Gastroesophageal sphincter (tissue), 4 donors: ENCODE measurements around the gene MIER2. TPM values are rescaled to one million over a fixed set of nuclear protein-coding genes. Genes with fewer than 3 reads are reported as not detected.

Source experiments
- ATAC-seq: fragments of 150-250 bp; one replicate; pipeline ENCODE4 v1.9.1; 2016; ENCODE audit warnings: mild to moderate bottlenecking, moderate library complexity
- H3K27ac ChIP-seq, 4 donors: fragments of 200-600 bp; sonication (generic) in 3 of 4; 1 replicate in 3 of 4; 2 replicates in 1 of 4; pipeline ENCODE4 v1.5.1; 2016 to 2019
- H3K27me3 ChIP-seq: fragments of 200-600 bp; sonication (generic); one replicate; pipeline ENCODE4 v1.5.1; 2019
- H3K36me3 ChIP-seq, 2 donors: fragments of 200-600 bp; sonication (generic); one replicate each; pipeline ENCODE4 v1.5.1; 2019; ENCODE audit warnings: control low read depth in 1 of 2
- H3K4me1 ChIP-seq, 3 donors: fragments of 200-600 bp; sonication (generic); 1 replicate in 2 of 3; 2 replicates in 1 of 3; pipeline ENCODE4 v1.5.1; 2016 to 2019; ENCODE audit warnings: control low read depth in 2 of 3
- H3K4me3 ChIP-seq, 2 donors: fragments of 200-600 bp; sonication (generic); one replicate each; pipeline ENCODE4 v1.5.1; 2019; ENCODE audit warnings: mild to moderate bottlenecking in 1 of 2, moderate library complexity in 1 of 2
- H3K9me3 ChIP-seq, 3 donors: fragments of 200-600 bp; sonication (generic); one replicate each; pipeline ENCODE4 v1.5.1; 2017 to 2019; ENCODE audit warnings: control low read depth in 2 of 3
- EP300 ChIP-seq: sonication (generic); formaldehyde crosslinking; IDR thresholded peaks from one replicate; pipeline ENCODE4 v1.6.1; 2017; ENCODE audit warnings: antibody characterized with exemption, mild to moderate bottlenecking
- POLR2A ChIP-seq, 2 donors: fragments of 450-650 bp; IDR thresholded peaks; one replicate each; pipeline ENCODE4 v1.6.1; 2017; ENCODE audit warnings: antibody characterized with exemption in 2 of 2, mild to moderate bottlenecking in 2 of 2, moderate library complexity in 1 of 2
- POLR2AphosphoS5 ChIP-seq: sonication (generic); formaldehyde crosslinking; IDR thresholded peaks from one replicate; pipeline ENCODE4 v1.6.1; 2017; ENCODE audit warnings: antibody characterized with exemption
- WGBS, 2 donors: methylation state at CpG; one replicate each; pipeline ENCODE4 v1.1.5; 2018; ENCODE audit warnings: low coverage in 1 of 2; 5-methylcytosine and 5-hydroxymethylcytosine counted together
- total RNA-seq, 4 donors: library from RNA; depleted of rRNA; stranded (reverse); fragments of >200 nt; gene quantifications; one replicate each; pipeline ENCODE4 v1.1.0, GENCODE V29; 2016
- TF ChIP-seq, protein P1 (sequence below), 4 experiments: fragments of 200-600 bp in 2 of 4; fragments of 450-650 bp in 2 of 4; sonication (generic) in 1 of 4; IDR thresholded peaks; one replicate each; pipeline ENCODE4 v1.5.1; 2017 to 2019; ENCODE audit warnings: antibody characterized with exemption in 4 of 4, mild to moderate bottlenecking in 2 of 4, moderate library complexity in 2 of 4

The MIER2 gene
- total RNA-seq, 4 donors from 2014 or later: 8.3 to 24.0 (median 20.1) TPM

GRCh38 chr19:291006-291521 is 53.5 kb downstream of the MIER2 start, which contains the start of gene PLPP2:
Gene PLPP2 (minus strand): TSS chr19:291403. CDS start chr19:291336, 67 bp downstream.
- no CpG with 5 or more reads among the region's 60 CpGs for WGBS, 2 donors
- Histone ChIP-seq H3K4me1 (peaks cover 0 to 54% (median 18%) of the 10 kb centered on the region in 3 donors), H3K27me3 (peaks cover 56% of the 10 kb centered on the region), H3K36me3 (no peaks in the 10 kb centered on the region), H3K27ac (peak within 1 kb of the TSS in 3 of 4 donors; percentile 57 to 75 (median 65)), H3K4me3 (peak within 1 kb of the TSS in 1 of 2 donors; percentile 48), H3K9me3 (no peaks in the 10 kb centered on the region)
- no peak for TF ChIP-seq POLR2AphosphoS5
- TF ChIP-seq EP300: no peak
- TF ChIP-seq POLR2A (IDR thresholded peaks at IDR 0.05): no peak
- TF ChIP-seq, protein P1, sequence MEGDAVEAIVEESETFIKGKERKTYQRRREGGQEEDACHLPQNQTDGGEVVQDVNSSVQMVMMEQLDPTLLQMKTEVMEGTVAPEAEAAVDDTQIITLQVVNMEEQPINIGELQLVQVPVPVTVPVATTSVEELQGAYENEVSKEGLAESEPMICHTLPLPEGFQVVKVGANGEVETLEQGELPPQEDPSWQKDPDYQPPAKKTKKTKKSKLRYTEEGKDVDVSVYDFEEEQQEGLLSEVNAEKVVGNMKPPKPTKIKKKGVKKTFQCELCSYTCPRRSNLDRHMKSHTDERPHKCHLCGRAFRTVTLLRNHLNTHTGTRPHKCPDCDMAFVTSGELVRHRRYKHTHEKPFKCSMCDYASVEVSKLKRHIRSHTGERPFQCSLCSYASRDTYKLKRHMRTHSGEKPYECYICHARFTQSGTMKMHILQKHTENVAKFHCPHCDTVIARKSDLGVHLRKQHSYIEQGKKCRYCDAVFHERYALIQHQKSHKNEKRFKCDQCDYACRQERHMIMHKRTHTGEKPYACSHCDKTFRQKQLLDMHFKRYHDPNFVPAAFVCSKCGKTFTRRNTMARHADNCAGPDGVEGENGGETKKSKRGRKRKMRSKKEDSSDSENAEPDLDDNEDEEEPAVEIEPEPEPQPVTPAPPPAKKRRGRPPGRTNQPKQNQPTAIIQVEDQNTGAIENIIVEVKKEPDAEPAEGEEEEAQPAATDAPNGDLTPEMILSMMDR (IDR thresholded peaks at IDR 0.05): no peak
- ATAC-seq: no peak

DNA sequence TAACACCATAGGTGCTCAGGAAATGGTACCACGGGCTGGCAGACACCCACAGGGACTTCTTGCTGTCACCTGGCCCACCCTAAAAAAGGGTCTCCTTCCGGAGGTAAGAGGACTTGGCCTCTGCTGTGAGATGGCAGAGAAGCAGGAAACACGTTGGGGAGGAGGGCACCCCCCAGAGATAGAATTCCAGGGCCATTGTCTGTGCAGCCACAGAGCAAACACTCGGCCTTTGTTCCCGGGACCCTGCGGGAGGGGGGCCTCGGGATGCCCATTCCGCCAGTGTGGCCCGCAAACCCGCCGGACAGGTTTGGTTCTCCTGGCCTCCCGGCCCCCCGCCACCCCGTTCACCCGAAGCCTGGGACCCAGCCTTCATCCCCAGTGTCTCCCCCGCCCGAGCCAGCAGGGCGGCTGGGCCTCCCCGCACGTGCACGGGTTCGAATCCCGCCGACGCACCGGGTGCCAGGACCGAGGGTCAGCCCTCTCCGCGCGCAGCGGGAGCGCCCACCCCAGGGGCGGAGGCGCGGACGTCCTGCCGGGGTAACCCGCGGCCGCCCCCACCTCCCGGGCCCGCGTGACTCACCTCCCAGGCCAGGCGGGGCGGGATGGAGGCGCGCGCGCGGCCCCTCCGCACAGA is 54.1 kb downstream of the MIER2 start:
- TF ChIP-seq, protein P1 (IDR thresholded peaks at IDR 0.05): no peak
- TF ChIP-seq POLR2AphosphoS5 (no peak), POLR2A (IDR thresholded peaks at IDR 0.05) (no peak), EP300 (no peak)
- ATAC-seq: peak; percentile 54
- H3K9me3 ChIP-seq: no peaks in the 10 kb centered on the region
- peak overlapping the region in 3 of 4 donors; percentile 57 to 75 (median 65) for H3K27ac ChIP-seq
- H3K36me3 ChIP-seq: no peaks in the 10 kb centered on the region
- peak overlapping the region in 1 of 2 donors; percentile 48 for H3K4me3 ChIP-seq
- peaks cover 0 to 48% (median 16%) of the 10 kb centered on the region in 3 donors for H3K4me1 ChIP-seq
- H3K27me3 ChIP-seq: peaks cover 56% of the 10 kb centered on the region
- 28 to 40% methylated on average over 2 to 5 of the region's 51 CpGs for WGBS, 2 donors

- Histone ChIP-seq H3K4me3 (peak overlapping the region in 1 of 2 donors; percentile 48), H3K27me3 (peaks cover 52% of the 10 kb centered on the region), H3K36me3 (no peaks in the 10 kb centered on the region), H3K4me1 (peaks cover 0 to 41% (median 9%) of the 10 kb centered on the region in 3 donors), H3K9me3 (no peaks in the 10 kb centered on the region), H3K27ac (peak overlapping the region in 3 of 4 donors; percentile 57 to 75 (median 65))
- 54 to 60% methylated on average over 2 to 16 of the region's 26 CpGs for WGBS, 2 donors
- no peak for TF ChIP-seq POLR2A (IDR thresholded peaks at IDR 0.05)
- TF ChIP-seq EP300: no peak
- TF ChIP-seq POLR2AphosphoS5: no peak
- TF ChIP-seq, protein P1 (IDR thresholded peaks at IDR 0.05): no peak
- ATAC-seq: peak; percentile 10
These were observed 54.8 kb downstream of the MIER2 start for GRCh38 chr19:289651-290371.

DNA sequence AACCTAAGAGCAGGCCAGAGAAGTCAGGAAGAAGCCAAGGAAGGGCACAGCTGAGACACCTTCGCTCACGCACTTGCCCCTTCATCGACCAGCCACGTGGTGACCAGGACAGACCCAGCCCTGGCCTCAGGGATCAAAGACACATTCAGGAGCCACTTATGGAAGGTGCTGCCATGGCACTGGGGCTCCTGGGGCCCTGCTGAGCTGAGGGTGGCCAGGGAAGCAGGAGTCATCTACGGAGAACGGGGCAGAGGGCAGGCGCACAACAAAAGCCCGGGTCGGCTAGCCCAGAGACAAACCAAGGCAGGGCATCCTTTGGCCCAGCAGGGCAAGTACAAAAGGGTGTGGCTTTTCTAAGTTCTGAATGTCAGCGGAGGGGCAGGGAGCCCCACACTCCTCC is 55.7 kb downstream of the MIER2 start:
- Histone ChIP-seq H3K27ac (peak overlapping the region in 1 of 4 donors; percentile 75), H3K4me3 (no peak overlapping the region), H3K36me3 (no peaks in the 10 kb centered on the region), H3K9me3 (no peaks in the 10 kb centered on the region), H3K4me1 (peaks cover 0 to 32% (median 6%) of the 10 kb centered on the region in 3 donors), H3K27me3 (peaks cover 43% of the 10 kb centered on the region)
- no peak for TF ChIP-seq POLR2A (IDR thresholded peaks at IDR 0.05)
- no peak for TF ChIP-seq EP300
- TF ChIP-seq, protein P1 (IDR thresholded peaks at IDR 0.05): no peak
- no peak for TF ChIP-seq POLR2AphosphoS5
- ATAC-seq: no peak
- 72% methylated on average over 7 of the region's 10 CpGs; no CpG with 5 or more reads in 1 of the 2 donors for WGBS, 2 donors
